Measurements from ENCODE around the gene NLE1. TPM values are rescaled to one million over a fixed set of nuclear protein-coding genes. Genes with fewer than 3 reads are reported as not detected.

The NLE1 gene
- total and polyA plus RNA-seq, 2 of the 8 experiments (the other 6 are each of a cell fraction or from before 2014, with no cell fraction given), result 50.4 to 51.5 TPM

- Histone ChIP-seq H3K9ac (replicated peaks in 1 of 4; ENCODE audit: extremely low read depth in 1 of 4, low read depth in 3 of 4, low read length in 3 of 4) (no peak overlapping the region), H3K27me3 (replicated peaks in 1 of 4; ENCODE audit: control insufficient read depth in 3 of 4, extremely low read depth in 1 of 4, insufficient read depth in 3 of 4, low read length in 3 of 4) (no peaks in the 10 kb centered on the region), H2AK5ac (ENCODE audit: low read depth, low read length) (no peak overlapping the region), H3K36me3 (ENCODE audit: control insufficient read depth in 2 of 4, insufficient read depth in 4 of 4, low read length in 3 of 4) (no peaks in the 10 kb centered on the region), H4K20me1 (replicated peaks in 1 of 2; ENCODE audit: control insufficient read depth in 1 of 2, insufficient read depth in 2 of 2, low read length in 2 of 2) (no peaks in the 10 kb centered on the region), H3K56ac (replicated peaks; ENCODE audit: insufficient read length, low read depth, low read length) (no peak overlapping the region), H3K79me1 (ENCODE audit: low read depth, low read length) (no peaks in the 10 kb centered on the region; the same call in 1 of the 2 replicates), H3K14ac (ENCODE audit: insufficient read length) (no peak overlapping the region), H2BK120ac (replicated peaks; ENCODE audit: low read depth, low read length) (no peak overlapping the region), H2BK15ac (ENCODE audit: low read length) (no peak overlapping the region), H3K4me2 (ENCODE audit: insufficient read depth in 1 of 2, low read depth in 2 of 2, low read length in 2 of 2) (no peak overlapping the region), H2BK20ac (ENCODE audit: low read length) (no peak overlapping the region), H2AFZ (ENCODE audit: low read length) (no peak overlapping the region), H3K4me3 (ENCODE audit: extremely low read depth in 1 of 4, insufficient read depth in 2 of 4, low read depth in 3 of 4, low read length in 4 of 4) (no peak overlapping the region), H3K4ac (replicated peaks; ENCODE audit: insufficient read length, low read depth, low read length) (no peak overlapping the region), H2BK12ac (ENCODE audit: low read depth, low read length) (peak overlapping the region; percentile 17; the same call in 1 of the 2 replicates), H3K23ac (ENCODE audit: insufficient read length) (no peak overlapping the region), H3K18ac (ENCODE audit: extremely low read depth, low read length) (no peak overlapping the region), H2BK5ac (ENCODE audit: low read depth, low read length) (no peak overlapping the region), H4K91ac (replicated peaks; ENCODE audit: insufficient read length, low read length) (no peak overlapping the region), H4K8ac (ENCODE audit: extremely low read depth, insufficient read depth, low read length) (no peak overlapping the region; the same call in 1 of the 2 replicates), H3K9me3 (ENCODE audit: insufficient read depth in 2 of 2, low read depth in 1 of 2, low read length in 1 of 2) (no peaks in the 10 kb centered on the region), H3K79me2 (ENCODE audit: control insufficient read depth in 1 of 2, insufficient read depth in 2 of 2, low read length in 2 of 2) (no peaks in the 10 kb centered on the region), H3K4me1 (replicated peaks in 1 of 4; ENCODE audit: control insufficient read depth in 3 of 4, insufficient read depth in 4 of 4, low read length in 3 of 4) (no peaks in the 10 kb centered on the region), H3K23me2 (ENCODE audit: low read depth, low read length) (no peaks in the 10 kb centered on the region), H3K27ac (ENCODE audit: low read depth, low read length) (no peak overlapping the region), H4K5ac (ENCODE audit: insufficient read length, low read depth, low read length) (no peak overlapping the region)
- no peak for FAIRE-seq
- DNase-seq (ENCODE audit: low read depth in 1 of 2, low spot score in 2 of 2), result no peak
- CTCF ChIA-PET (ENCODE audit: partially characterized antibody), result interaction anchor here (0.9 to 1.0 kb wide), 2 partner anchors 9 to 18 kb away, joined by 3 read pairs; no protein-coding TSS in a partner anchor
- POLR2A ChIA-PET (ENCODE audit: partially characterized antibody), result no interaction called here
- 90% methylated on average over 13 of the region's 13 CpGs; no CpG with 5 or more reads in 1 of the 2 experiments for WGBS, 2 experiments (ENCODE audit: extremely low coverage in 1 of 2, insufficient coverage in 1 of 2, insufficient read length in 1 of 2, insufficient replicate concordance in 2 of 2, low coverage in 1 of 2, low lambda C conversion rate in 2 of 2, missing lambda C conversion rate in 1 of 2)
- TF ChIP-seq CHD2 (IDR thresholded peaks at IDR 0.05; ENCODE audit: low read length) (no peak), MAX (IDR thresholded peaks at IDR 0.05) (no peak), CTCF (IDR thresholded peaks at IDR 0.05; ENCODE audit: control extremely low read depth in 1 of 3, insufficient read depth in 1 of 3, low read depth in 1 of 3, low read length in 3 of 3) (no peak), RBBP5 (IDR thresholded peaks at IDR 0.05; ENCODE audit: borderline replicate concordance, low read depth, low read length) (no peak), RAD21 (IDR thresholded peaks at IDR 0.05 in 1 of 2, conservative IDR thresholded peaks at IDR 0.05 in 1 of 2; ENCODE audit: low read depth in 2 of 2, low read length in 2 of 2) (no peak), TAF1 (IDR thresholded peaks at IDR 0.05; ENCODE audit: low read depth, low read length) (no peak), TCF12 (IDR thresholded peaks at IDR 0.05; ENCODE audit: low read depth, low read length) (no peak), EP300 (IDR thresholded peaks at IDR 0.05; ENCODE audit: borderline replicate concordance in 1 of 2, low read depth in 2 of 2, low read length in 2 of 2) (no peak)
Measured at GRCh38 chr17:35154196-35155165, 12.4 kb upstream of the NLE1 start.
